ENCODE measurements around the gene ADAMTS1.

ADAMTS1 gene

GRCh38 chr21:26845066-26845758, at the start of gene ADAMTS1:
TSS of gene ADAMTS1 (minus strand) at chr21:26845409. CDS start at chr21:26844954, 455 bp downstream.
- peaks cover 16% of the 10 kb centered on the region for H3K36me3 ChIP-seq
- peak within 1 kb of the TSS; percentile 78 for H3K27ac ChIP-seq
- TF ChIP-seq Cebpa-rat (IDR thresholded peaks at IDR 0.05), result no peak
- no peaks in the 10 kb centered on the region for H4K20me1 ChIP-seq
- H3K9me3 ChIP-seq, result peaks cover 52% of the 10 kb centered on the region
- H3K4me2 ChIP-seq, result peak within 1 kb of the TSS; percentile 83
- H3K4me1 ChIP-seq, result peaks cover 22% of the 10 kb centered on the region
- no peaks in the 10 kb centered on the region for H3K27me3 ChIP-seq
- peak within 1 kb of the TSS; percentile 73 for H3K4me3 ChIP-seq
- peak within 1 kb of the TSS; percentile 74 for H3K9ac ChIP-seq

GRCh38 chr21:26892151-26892550, 46.9 kb upstream of the ADAMTS1 start:
- Histone ChIP-seq H3K4me2 (no peak overlapping the region), H3K9me3 (no peaks in the 10 kb centered on the region), H3K27ac (no peak overlapping the region), H3K36me3 (no peaks in the 10 kb centered on the region), H3K4me1 (no peaks in the 10 kb centered on the region), H3K9ac (no peak overlapping the region), H3K27me3 (no peaks in the 10 kb centered on the region), H3K4me3 (no peak overlapping the region), H4K20me1 (no peaks in the 10 kb centered on the region)
- no peak for TF ChIP-seq Cebpa-rat (IDR thresholded peaks at IDR 0.05)

GRCh38 chr21:26888931-26889330, 43.7 kb upstream of the ADAMTS1 start:
- Histone ChIP-seq H3K4me1 (no peaks in the 10 kb centered on the region), H4K20me1 (no peaks in the 10 kb centered on the region), H3K27me3 (no peaks in the 10 kb centered on the region), H3K4me2 (no peak overlapping the region), H3K36me3 (no peaks in the 10 kb centered on the region), H3K9me3 (no peaks in the 10 kb centered on the region), H3K4me3 (no peak overlapping the region), H3K9ac (no peak overlapping the region), H3K27ac (no peak overlapping the region)
- no peak for TF ChIP-seq Cebpa-rat (IDR thresholded peaks at IDR 0.05)

GRCh38 chr21:26888256-26888655, 43.0 kb upstream of the ADAMTS1 start:
- no peak for TF ChIP-seq Cebpa-rat (IDR thresholded peaks at IDR 0.05)
- Histone ChIP-seq H3K4me1 (no peaks in the 10 kb centered on the region), H4K20me1 (no peaks in the 10 kb centered on the region), H3K27ac (no peak overlapping the region), H3K36me3 (no peaks in the 10 kb centered on the region), H3K4me2 (no peak overlapping the region), H3K4me3 (no peak overlapping the region), H3K9me3 (no peaks in the 10 kb centered on the region), H3K27me3 (no peaks in the 10 kb centered on the region), H3K9ac (no peak overlapping the region)

GRCh38 chr21:26887251-26887650, 42.0 kb upstream of the ADAMTS1 start:
- H3K4me3 ChIP-seq, result no peak overlapping the region
- H3K36me3 ChIP-seq, result no peaks in the 10 kb centered on the region
- H4K20me1 ChIP-seq, result no peaks in the 10 kb centered on the region
- H3K27me3 ChIP-seq, result no peaks in the 10 kb centered on the region
- no peaks in the 10 kb centered on the region for H3K4me1 ChIP-seq
- H3K9me3 ChIP-seq, result no peaks in the 10 kb centered on the region
- no peak overlapping the region for H3K4me2 ChIP-seq
- no peak overlapping the region for H3K27ac ChIP-seq
- no peak for TF ChIP-seq Cebpa-rat (IDR thresholded peaks at IDR 0.05)
- H3K9ac ChIP-seq, result no peak overlapping the region

GRCh38 chr21:26884436-26884835, 39.2 kb upstream of the ADAMTS1 start:
- no peaks in the 10 kb centered on the region for H3K27me3 ChIP-seq
- no peaks in the 10 kb centered on the region for H3K9me3 ChIP-seq
- H3K4me1 ChIP-seq, result no peaks in the 10 kb centered on the region
- no peak overlapping the region for H3K4me2 ChIP-seq
- H3K27ac ChIP-seq, result no peak overlapping the region
- H4K20me1 ChIP-seq, result no peaks in the 10 kb centered on the region
- no peaks in the 10 kb centered on the region for H3K36me3 ChIP-seq
- no peak overlapping the region for H3K4me3 ChIP-seq
- H3K9ac ChIP-seq, result no peak overlapping the region
- TF ChIP-seq Cebpa-rat (IDR thresholded peaks at IDR 0.05), result no peak

- Histone ChIP-seq H3K27ac (no peak overlapping the region), H3K27me3 (no peaks in the 10 kb centered on the region), H4K20me1 (no peaks in the 10 kb centered on the region), H3K9me3 (no peaks in the 10 kb centered on the region), H3K36me3 (no peaks in the 10 kb centered on the region), H3K4me3 (no peak overlapping the region), H3K4me1 (no peaks in the 10 kb centered on the region), H3K4me2 (no peak overlapping the region), H3K9ac (no peak overlapping the region)
- TF ChIP-seq Cebpa-rat (IDR thresholded peaks at IDR 0.05), result no peak
These were observed 38.6 kb upstream of the ADAMTS1 start for GRCh38 chr21:26883768-26884167.

- Histone ChIP-seq H3K4me2 (no peak overlapping the region), H3K27me3 (no peaks in the 10 kb centered on the region), H3K36me3 (no peaks in the 10 kb centered on the region), H3K9ac (no peak overlapping the region), H4K20me1 (no peaks in the 10 kb centered on the region), H3K4me1 (no peaks in the 10 kb centered on the region), H3K27ac (no peak overlapping the region), H3K4me3 (no peak overlapping the region), H3K9me3 (no peaks in the 10 kb centered on the region)
- TF ChIP-seq Cebpa-rat (IDR thresholded peaks at IDR 0.05), result no peak
These were observed 36.5 kb upstream of the ADAMTS1 start for GRCh38 chr21:26881504-26882228.

GRCh38 chr21:26877018-26877417, 31.8 kb upstream of the ADAMTS1 start:
- Histone ChIP-seq H4K20me1 (no peaks in the 10 kb centered on the region), H3K9me3 (no peaks in the 10 kb centered on the region), H3K4me3 (no peak overlapping the region), H3K36me3 (no peaks in the 10 kb centered on the region), H3K4me2 (no peak overlapping the region), H3K27ac (no peak overlapping the region), H3K27me3 (no peaks in the 10 kb centered on the region), H3K9ac (no peak overlapping the region), H3K4me1 (no peaks in the 10 kb centered on the region)
- no peak for TF ChIP-seq Cebpa-rat (IDR thresholded peaks at IDR 0.05)

GRCh38 chr21:26874347-26874746, 29.1 kb upstream of the ADAMTS1 start:
- Histone ChIP-seq H3K36me3 (no peaks in the 10 kb centered on the region), H3K27me3 (no peaks in the 10 kb centered on the region), H3K4me1 (no peaks in the 10 kb centered on the region), H3K4me2 (no peak overlapping the region), H4K20me1 (no peaks in the 10 kb centered on the region), H3K9ac (no peak overlapping the region), H3K9me3 (no peaks in the 10 kb centered on the region), H3K27ac (no peak overlapping the region), H3K4me3 (no peak overlapping the region)
- TF ChIP-seq Cebpa-rat (IDR thresholded peaks at IDR 0.05), result no peak

Data from BLaER1 (cell line).